ENCODE data around the gene GPR39.

The GPR39 gene

DNA sequence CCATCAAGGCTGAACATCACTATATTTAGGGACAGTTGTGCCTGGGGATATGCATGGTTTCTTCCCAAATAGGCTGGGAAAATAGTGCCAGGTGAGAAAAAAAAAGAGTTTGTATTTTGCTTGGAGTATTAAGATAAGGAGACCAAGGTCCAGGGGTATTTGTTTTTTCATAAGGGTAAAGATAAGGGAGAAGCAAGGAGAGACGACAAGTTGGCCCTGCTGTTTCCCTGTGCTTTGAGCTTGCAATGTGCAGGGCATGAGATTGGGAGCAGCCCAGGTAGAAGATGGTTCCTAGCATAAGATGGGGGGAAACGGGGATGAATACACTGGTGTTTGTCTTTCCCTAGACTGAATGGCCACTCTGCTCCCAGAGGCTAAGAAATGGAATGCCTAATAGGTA, 8.8 kb upstream of the GPR39 start:
- DNase-seq (ENCODE audit: extremely low spot score, insufficient read length, low read depth) (no peak), FAIRE-seq (no peak)

DNA sequence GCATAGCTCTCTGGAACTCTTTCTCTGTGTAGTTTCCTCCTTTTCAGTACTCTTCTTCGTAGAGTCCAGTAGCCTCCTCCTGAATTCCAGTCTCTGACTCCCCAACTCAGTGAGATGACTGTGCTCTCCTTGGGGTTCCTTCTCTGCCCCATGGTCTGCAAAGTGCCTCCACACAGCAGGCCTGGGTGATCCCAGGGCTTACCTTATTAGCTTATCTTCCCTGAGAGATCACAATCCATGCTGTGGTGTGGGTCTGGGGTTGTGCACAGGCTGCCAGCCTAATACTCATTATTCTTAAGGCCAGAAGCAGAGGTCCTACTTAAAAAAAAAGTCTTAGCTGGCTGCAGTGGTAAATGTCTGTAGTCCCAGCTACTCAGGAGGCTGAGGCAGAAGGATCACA, 4.6 kb upstream of the GPR39 start:
- DNase-seq (ENCODE audit: extremely low spot score, insufficient read length, low read depth), result no peak
- FAIRE-seq, result no peak

DNA sequence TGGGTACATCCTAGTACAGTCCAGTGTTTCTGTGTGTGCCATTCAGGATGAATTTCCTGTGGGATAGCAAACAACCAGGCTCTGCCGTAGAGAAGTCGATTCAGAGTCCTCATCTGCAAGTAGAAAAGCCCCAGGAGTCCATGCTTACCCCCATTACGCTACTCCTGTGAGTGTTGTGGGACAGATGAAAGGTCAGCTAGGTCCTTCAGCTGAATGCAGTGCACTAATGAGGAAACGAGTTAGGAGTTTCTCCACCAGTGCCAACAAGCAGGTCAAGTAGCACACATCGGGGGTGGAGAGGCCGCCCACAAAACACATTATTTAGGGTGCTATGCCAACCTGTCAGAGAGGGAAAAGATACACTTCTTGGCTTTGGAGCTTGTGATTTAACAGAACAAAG, 2.5 kb upstream of the GPR39 start:
- DNase-seq (ENCODE audit: extremely low spot score, insufficient read length, low read depth), result no peak
- no peak for FAIRE-seq

DNA sequence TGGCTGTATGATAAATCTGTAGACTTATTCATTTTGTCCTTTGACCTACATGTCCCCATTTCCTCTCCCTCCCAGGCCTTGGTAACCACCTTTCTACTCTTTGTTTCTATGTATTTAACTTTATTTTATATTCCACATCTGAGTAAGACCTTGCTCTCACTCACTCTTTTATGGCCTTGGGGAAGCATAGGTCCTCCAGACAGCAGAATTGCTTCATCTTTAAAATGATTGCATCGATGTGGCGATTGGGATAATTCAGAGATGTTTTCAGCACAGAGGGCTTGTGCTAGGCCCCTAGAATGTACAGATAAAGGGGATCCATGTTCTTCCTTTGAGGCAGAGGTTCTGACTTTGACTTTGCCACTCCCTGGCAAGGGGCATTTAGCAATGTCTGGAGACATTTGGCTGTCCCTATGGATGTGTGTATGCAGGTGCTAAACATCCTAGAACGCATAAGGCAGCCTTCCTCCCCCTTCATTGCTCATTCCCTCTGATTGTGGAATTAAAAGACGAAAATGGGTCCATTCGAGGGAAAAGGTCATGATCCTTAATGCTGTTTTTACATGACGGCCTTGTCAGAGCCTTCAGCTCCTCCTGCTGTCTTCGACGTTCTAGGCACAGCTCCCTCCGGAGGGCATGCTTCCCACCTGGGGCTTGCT, 1.2 kb upstream of the GPR39 start:
- DNase-seq (ENCODE audit: extremely low spot score, insufficient read length, low read depth), result no peak
- no peak for FAIRE-seq

DNA sequence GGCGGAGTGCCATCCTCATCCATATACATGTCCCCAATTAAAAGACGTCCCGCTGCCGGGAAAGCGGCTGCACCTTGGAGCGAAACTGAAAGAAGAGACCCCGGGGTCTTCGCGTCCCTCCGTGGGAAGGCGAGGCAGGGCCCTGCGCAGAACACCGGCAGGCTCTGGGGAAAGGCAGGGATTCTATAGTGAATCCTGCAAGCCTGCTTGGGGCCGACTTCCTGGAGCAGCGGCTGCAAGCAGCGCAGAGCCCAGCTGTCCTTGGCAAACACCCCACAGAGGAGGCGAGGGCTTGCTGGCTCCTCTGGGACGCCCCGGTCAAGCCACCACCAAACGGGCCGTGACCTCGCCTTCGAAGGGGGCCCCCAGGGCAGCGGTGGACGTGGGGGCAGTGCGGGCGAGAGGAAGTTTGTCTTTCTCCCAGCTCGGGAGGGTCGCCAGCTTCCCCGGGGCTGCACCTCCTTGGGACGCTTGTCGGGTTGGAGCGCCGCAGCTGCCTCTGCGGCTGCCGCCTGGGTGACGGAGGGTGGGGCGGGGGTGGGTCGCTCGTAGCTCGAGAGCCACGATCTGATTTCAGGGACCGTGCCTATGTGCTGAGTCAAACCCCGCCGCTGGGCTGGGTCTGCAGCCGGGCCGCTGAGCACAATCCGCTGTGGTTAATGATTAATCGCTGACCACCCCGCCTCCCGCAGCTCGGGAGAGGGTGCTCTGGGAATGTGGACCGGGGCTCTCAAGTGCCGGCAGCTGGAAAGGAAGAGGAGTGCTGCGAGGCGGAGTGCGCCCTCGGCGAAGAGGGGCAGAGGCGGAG, 486 bp upstream of the GPR39 start:
- DNase-seq (ENCODE audit: extremely low spot score, insufficient read length, low read depth) (no peak), FAIRE-seq (no peak)

DNA sequence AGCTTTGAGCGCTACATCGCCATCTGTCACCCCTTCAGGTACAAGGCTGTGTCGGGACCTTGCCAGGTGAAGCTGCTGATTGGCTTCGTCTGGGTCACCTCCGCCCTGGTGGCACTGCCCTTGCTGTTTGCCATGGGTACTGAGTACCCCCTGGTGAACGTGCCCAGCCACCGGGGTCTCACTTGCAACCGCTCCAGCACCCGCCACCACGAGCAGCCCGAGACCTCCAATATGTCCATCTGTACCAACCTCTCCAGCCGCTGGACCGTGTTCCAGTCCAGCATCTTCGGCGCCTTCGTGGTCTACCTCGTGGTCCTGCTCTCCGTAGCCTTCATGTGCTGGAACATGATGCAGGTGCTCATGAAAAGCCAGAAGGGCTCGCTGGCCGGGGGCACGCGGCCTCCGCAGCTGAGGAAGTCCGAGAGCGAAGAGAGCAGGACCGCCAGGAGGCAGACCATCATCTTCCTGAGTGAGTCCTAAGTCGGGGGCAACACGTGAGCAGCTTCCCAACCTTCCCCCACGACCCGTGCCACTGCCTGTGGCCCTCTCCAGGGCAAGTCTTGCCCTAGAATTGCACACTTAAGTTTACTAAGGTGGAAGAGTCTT, 928 bp downstream of the GPR39 start:
- DNase-seq (ENCODE audit: extremely low spot score, insufficient read length, low read depth), result no peak

DNA sequence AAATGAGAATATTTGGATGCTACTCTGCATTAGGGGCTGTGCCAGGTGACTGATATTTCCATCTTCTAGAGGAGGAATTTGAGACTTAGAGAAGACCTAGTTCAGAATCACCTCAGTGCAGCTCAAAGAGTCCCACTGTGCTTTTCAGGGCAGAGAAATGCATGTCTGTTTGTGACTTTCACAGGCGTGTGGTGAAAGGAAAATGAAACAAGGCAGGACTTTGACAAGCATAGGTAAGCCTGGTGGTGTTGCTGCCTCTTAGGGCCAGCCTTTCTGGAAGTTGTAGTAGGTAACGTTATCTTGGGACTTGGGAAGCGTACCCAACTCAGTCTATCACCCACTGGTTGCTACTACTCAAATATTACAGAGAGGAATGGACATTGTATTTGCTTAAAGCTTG, 2.6 kb downstream of the GPR39 start:
- DNase-seq (ENCODE audit: extremely low spot score, insufficient read length, low read depth), result no peak
- no peak for FAIRE-seq

More for the DNA sequence above, 928 bp downstream of the GPR39 start:
- FAIRE-seq, result no peak

DNA sequence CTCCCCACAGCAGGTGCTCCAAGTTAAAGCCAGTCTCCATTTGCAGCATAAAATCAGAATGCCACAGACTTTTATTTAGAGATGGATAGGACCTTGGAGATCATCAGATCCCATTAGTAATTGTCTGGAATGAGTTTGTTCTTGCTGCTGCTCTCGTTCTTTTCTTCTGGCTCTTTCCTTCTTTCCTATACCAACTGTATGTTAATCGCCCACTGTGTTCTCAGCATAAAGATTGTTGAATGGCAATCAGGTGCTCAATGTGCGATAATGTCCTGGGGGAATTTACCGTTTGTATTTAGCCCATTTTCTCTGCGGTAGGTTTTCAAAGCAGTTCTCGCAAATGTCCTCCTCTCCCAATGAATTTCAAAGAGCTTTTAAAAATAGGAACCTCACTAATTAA, 3.3 kb downstream of the GPR39 start:
- no peak for FAIRE-seq
- no peak for DNase-seq (ENCODE audit: extremely low spot score, insufficient read length, low read depth)

DNA sequence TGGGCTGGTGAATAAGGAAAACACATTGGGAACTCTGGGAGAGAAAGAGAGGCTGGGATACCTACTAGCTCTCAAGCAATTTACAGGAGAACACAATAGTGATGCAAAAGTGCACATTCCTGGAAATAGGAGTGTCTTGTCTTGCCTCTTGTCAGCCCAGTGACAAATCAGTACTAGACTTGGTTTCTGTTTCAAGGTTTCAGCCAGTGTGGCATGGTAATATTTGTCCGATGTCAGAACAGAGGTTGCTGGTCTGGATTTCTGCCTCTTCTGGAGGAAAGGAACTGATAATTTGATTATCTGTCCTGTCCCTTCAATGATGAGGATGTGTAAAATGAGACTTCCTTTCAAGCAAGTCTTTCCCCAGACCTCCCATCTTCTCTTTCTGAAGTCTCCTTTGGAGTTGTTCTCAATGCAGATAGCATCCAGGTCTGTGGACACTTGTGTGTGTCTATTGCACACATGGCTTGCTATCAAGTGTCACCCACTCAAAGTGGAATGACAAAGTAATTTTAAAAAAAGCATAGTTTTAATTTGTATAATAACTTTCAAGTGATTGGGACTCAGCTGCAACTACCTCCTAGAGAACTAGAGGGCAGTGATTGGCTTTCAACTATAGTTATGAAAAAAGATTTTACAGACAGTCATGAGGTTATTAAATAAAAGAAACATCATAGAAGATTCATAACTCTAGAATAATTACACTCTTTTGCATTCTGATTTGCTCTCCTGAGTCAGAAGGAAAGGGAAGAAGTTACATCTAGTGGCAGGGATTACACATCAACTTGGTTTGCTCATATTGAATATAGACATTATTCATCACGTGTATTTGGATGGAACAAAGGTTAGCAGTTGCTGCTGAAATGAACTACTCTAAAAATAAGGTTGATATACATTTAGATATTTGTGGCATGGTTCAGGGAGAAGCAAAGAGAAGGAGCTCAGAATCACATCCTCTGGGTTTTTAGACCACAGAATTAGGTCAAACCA, 4.5 kb downstream of the GPR39 start:
- no peak for FAIRE-seq

DNA sequence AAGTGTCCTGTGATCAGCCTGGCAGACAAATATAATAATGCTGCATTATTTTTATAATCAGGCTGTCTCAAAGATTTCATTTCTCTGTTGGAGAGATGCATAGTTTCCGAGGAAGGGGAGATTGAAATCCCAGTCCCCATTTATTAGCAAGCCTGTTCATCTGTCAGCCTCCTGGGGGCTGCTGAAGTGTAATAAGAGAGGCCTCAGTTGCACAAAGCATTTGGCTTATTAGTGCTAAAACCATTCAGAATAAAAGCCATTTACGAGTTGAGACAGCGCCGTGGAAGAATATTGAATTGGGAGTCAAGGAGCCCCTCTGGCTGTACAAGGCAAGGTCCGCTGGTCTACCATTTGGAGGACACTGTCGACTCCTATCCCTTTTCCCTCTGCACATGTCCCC, 6.1 kb downstream of the GPR39 start:
- DNase-seq (ENCODE audit: extremely low spot score, insufficient read length, low read depth) (no peak), FAIRE-seq (no peak)

More for the DNA sequence above, 4.5 kb downstream of the GPR39 start:
- no peak for DNase-seq (ENCODE audit: extremely low spot score, insufficient read length, low read depth)

DNA sequence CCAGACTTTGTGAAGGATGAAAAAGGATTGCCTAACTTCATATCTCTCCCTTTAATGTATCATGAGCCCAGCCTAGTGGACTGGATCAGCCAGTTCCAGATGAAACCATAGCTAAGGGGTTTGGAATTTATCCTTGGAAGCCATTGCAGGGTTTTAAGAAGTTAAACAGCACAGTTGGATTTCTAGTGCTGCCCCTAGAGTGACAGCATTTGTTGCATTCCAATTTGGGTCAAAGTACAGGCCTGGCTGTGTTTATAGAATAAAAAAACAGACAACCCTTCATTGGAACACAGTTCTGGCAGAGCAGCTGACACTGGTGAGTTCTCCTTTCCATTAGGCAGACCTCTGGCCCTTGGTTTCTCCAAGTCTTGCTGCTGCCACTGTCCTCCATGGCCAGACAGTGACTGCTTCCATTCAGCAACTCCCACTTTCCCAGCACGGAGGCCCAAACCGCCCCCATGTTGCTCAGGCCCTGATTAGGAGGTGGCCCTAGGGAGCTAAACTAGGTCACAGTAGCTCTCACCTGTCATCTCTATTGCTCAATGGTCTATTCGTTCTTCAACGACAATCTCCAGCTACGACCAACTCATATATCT, 8.0 kb downstream of the GPR39 start:
- no peak for FAIRE-seq
- no peak for DNase-seq (ENCODE audit: extremely low spot score, insufficient read length, low read depth)

DNA sequence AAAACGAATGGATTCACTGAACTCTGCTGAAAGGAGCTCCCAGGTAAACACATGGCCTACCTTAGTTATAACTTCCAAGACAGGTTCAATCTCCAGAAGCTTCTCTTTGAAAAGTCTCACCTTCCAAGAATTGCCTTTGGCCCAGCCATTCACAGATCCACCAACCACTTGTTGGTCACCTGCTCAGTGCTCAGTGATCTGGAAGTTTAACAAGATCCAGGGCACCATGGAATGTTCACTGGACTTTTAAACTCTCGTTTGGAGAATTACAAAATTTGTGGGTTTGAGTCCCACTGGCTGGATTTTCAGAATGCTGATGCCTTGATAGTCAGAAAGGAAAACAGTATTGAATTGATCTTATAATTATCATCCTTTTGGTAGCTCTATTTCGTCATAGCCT, 9.4 kb downstream of the GPR39 start:
- FAIRE-seq (no peak), DNase-seq (ENCODE audit: extremely low spot score, insufficient read length, low read depth) (no peak)

DNA sequence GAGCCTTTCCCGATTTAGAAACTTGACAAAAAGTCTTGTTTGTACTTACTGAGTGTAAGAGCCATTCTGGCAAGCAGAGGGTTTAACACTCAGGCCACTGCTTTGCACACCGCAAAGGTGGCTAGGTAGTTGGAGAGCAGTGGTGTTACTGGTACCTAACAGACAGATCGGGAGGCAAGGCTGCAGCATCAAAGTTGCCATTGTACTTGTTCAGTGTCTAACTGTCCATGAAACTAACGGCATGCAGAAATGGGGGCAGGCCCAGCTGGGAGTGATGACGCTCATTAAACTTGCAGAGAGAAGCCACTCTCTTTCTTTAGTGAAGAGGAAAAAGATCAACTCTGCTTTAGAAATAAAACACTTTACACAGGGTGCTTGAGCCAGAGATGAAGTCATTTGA, 10.1 kb downstream of the GPR39 start:
- FAIRE-seq, result no peak
- no peak for DNase-seq (ENCODE audit: extremely low spot score, insufficient read length, low read depth)

DNA sequence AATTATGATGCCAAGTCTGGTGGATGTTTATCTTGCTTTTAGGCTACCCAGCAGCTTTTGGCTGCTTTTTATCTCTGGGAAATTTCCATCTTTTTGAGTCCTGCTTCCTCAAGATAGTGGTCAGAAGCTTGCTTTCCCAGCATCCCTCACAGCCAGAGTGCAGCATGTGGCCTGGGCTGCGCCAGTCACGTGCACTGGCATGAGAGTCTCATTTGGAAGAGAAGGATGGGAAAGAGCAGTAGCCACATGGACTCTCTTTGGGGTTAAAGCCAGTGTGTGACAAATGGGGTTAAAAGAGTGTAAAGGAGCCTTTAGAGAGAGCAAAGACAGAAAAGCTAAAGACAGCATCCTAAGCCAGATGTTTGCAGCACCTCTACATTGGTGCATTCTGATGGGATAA, 12.7 kb downstream of the GPR39 start:
- FAIRE-seq, result no peak

DNA sequence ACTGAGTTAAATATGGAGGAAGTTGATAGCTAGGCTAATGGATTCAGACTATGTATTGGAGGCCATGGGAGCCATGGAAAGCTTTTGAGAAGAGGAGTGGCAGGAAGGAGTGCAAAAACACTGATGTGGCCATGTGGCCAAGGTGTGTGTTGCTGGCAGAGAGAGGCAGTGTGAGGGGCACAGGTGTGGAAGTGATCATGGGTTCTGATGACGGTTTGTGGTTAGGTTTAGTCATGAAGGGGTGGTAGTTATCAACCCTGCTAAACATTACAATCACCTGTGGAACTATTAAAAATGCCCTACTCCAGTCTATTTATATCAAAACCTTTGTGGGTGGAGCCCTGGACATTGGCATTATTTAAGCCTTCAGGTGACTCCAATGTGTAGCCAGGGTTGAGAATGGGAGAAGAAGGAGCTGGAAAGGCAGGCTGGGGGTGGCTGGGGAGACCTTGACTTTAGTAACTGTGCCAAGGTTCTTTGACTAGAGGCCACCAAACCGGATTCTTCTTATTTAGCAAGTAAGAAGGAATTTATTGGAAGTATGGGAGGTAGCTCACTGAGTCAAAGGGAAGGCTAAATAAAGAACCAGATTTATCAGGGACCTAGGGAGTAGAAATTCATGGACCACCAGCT, 13.5 kb downstream of the GPR39 start:
- FAIRE-seq (no peak), DNase-seq (ENCODE audit: extremely low spot score, insufficient read length, low read depth) (no peak)

More for the DNA sequence above, 12.7 kb downstream of the GPR39 start:
- no peak for DNase-seq (ENCODE audit: extremely low spot score, insufficient read length, low read depth)

DNA sequence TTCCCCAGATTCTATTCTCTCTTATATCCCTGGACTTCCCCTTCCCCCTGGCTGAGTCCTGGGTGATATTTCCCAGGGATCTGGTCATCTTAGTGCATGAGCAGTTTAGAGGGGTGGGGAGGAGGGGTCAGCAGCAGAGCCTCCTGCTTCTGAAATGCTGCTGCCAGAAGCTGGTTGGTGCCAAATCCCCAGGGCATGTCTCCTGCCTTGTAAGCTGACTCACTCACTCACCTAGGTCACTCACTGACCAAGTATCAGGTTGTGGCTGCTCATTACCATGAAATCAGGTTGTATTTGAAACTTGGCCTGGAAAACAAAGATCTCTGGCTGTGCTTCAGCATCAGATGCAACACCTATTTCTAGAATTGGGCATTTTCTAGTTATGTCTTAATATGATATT, 14.3 kb downstream of the GPR39 start:
- DNase-seq (ENCODE audit: extremely low spot score, insufficient read length, low read depth) (no peak), FAIRE-seq (no peak)

DNA sequence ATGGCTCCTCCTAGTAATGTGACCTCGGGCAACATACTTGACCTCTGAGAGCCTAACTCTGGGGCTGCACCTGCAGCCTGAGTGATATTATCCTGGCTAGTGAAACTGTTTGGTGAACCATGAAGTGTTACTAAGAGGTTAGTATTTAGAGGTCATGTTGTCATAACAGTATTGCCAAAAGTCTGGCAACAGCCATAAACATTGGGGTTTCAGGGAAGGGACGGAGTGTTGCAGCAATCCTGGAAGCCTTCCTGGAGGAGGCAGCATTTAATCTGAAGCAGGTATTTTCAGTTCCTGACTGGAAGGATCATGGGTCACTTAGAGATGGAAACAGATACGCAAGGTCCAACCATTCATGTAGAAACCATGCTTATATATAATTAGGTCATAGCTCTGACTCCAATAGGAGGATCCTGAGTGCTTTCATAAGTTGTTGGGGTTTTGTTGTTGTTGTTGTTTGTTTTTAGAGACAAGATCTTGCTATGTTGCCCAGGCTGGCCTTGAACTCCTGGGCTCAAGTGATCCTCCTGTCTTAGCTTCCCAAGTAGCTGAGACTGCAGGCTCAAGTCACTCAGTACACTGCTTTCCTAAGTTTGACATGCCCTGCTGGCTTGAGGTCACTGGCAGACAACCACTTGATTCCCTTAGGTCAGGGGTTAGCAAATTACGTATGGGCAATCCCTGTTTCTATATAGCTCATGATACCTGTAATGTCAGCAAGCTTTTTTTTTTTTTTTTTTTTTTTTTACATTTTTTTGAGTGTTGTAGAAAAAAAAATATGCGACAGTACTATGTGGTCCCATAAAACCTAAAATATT, 21.5 kb downstream of the GPR39 start:
- FAIRE-seq (no peak), DNase-seq (ENCODE audit: extremely low spot score, insufficient read length, low read depth) (no peak)

DNA sequence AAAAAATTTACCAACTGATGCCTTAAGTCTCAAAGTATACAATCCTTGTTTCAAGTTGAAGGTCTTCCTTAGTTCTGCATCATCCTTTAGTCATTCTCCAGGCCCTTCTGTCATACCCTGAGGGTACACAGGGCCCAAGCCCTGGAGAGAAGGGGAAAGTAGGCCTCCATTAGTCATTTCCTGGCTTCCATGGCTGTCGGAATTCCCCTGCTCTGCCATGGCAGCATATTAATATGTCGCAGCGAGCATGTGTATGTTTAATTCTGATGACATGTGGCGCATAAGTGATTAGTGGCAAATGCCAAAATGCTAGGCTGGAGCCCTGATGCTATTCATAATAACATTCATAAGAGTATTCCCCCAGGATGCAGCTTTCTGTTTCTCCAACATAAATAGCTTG, 22.1 kb downstream of the GPR39 start:
- DNase-seq (ENCODE audit: extremely low spot score, insufficient read length, low read depth) (no peak), FAIRE-seq (no peak)
